Fibroblast of lung (primary cell): Measurements from ENCODE around the gene MTIF3. TPM values are rescaled to one million over a fixed set of nuclear protein-coding genes. Genes with fewer than 3 reads are reported as not detected.

ENCODE experiments used
- DNase-seq, 2 donors: peaks; one replicate each; pipeline versions ENCODE4 v3.0.0 to v3.0.0-alpha.2; 2010; ENCODE audit warnings: low read depth in 2 of 2
- H2AFZ ChIP-seq: 2 replicates; pipeline ENCODE4 v1.5.1; 2012; ENCODE audit warnings: low read length, control low read depth, inconsistent platforms
- H3K27ac ChIP-seq: 2 replicates; pipeline ENCODE4 v1.5.1; 2011; ENCODE audit warnings: low read length, control low read depth; ENCODE audit not compliant: insufficient read depth
- H3K27me3 ChIP-seq: 2 replicates; pipeline ENCODE4 v1.5.1; 2011; ENCODE audit warnings: mild to moderate bottlenecking, low read length; ENCODE audit not compliant: control insufficient read depth, insufficient read depth
- H3K36me3 ChIP-seq: 2 replicates; pipeline ENCODE4 v1.5.1; 2011; ENCODE audit warnings: low read length; ENCODE audit not compliant: control insufficient read depth, insufficient read depth
- H3K4me1 ChIP-seq: 2 replicates; pipeline ENCODE4 v1.5.1; 2011; ENCODE audit warnings: low read length; ENCODE audit not compliant: control insufficient read depth, insufficient read depth; ENCODE audit errors: extremely low read depth
- H3K4me2 ChIP-seq: 2 replicates; pipeline ENCODE4 v1.5.1; 2011; ENCODE audit warnings: low read length, control low read depth; ENCODE audit not compliant: insufficient read depth; ENCODE audit errors: extremely low read depth
- H3K4me3 ChIP-seq, 4 experiments: fragments of 200-600 bp in 1 of 4; sonication (generic) in 1 of 4; replicated peaks in 1 of 4; 2 replicates each; pipeline ENCODE4 v1.5.1; 2011 to 2016; ENCODE audit warnings: low read length in 4 of 4, low read depth in 3 of 4, mild to moderate bottlenecking in 3 of 4, control low read depth in 2 of 4, inconsistent platforms in 1 of 4, mixed read lengths in 1 of 4; ENCODE audit not compliant: insufficient read depth in 1 of 4; ENCODE audit errors: control extremely low read depth in 1 of 4
- H3K79me2 ChIP-seq: 2 replicates; pipeline ENCODE4 v1.5.1; 2012; ENCODE audit warnings: mild to moderate bottlenecking, low read length, inconsistent platforms; ENCODE audit not compliant: control insufficient read depth, insufficient read depth
- H3K9ac ChIP-seq: 2 replicates; pipeline ENCODE4 v1.5.1; 2011; ENCODE audit warnings: mild to moderate bottlenecking, low read length, control low read depth; ENCODE audit not compliant: insufficient read depth
- H3K9me3 ChIP-seq: 2 replicates; pipeline ENCODE4 v1.5.1; 2012; ENCODE audit warnings: low read depth, low read length; ENCODE audit not compliant: control insufficient read depth, insufficient read depth
- H4K20me1 ChIP-seq: 2 replicates; pipeline ENCODE4 v1.5.1; 2011; ENCODE audit warnings: low read length; ENCODE audit not compliant: control insufficient read depth, insufficient read depth; ENCODE audit errors: extremely low read depth
- EZH2 ChIP-seq: IDR thresholded peaks from 2 replicates; pipeline ENCODE4 v1.5.1; 2012; ENCODE audit warnings: low read length, control low read depth, mild to moderate bottlenecking; ENCODE audit errors: missing control alignments
- polyA plus RNA-seq, 2 donors: library from polyadenylated mRNA; depleted of rRNA in 1 of 2; stranded (reverse) in 1 of 2; unstranded in 1 of 2; fragments of >200 nt; gene quantifications; 2 replicates each; pipeline ENCODE4 v1.2.1, GENCODE V29; 2011 to 2012; ENCODE audit warnings: missing spikeins in 1 of 2
- total RNA-seq: library from RNA; depleted of rRNA; stranded (reverse); fragments of >200 nt; gene quantifications from 2 replicates; pipeline ENCODE4 v1.2.1, GENCODE V29; 2014
- TF ChIP-seq, protein P1 (sequence below), 2 donors: IDR thresholded peaks in 1 of 2; conservative IDR thresholded peaks in 1 of 2; 1 replicate in 1 of 2; 2 replicates in 1 of 2; pipeline ENCODE4 v1.5.1; 2011 to 2012; ENCODE audit warnings: low read length in 2 of 2, control low read depth in 1 of 2, inconsistent platforms in 1 of 2, low read depth in 1 of 2, mild to moderate bottlenecking in 1 of 2

MTIF3 gene
- total and polyA plus RNA-seq, 2 donors (not counting 1 experiment from before 2014, with no cell fraction given) = 90.0 to 92.3 TPM

DNA sequence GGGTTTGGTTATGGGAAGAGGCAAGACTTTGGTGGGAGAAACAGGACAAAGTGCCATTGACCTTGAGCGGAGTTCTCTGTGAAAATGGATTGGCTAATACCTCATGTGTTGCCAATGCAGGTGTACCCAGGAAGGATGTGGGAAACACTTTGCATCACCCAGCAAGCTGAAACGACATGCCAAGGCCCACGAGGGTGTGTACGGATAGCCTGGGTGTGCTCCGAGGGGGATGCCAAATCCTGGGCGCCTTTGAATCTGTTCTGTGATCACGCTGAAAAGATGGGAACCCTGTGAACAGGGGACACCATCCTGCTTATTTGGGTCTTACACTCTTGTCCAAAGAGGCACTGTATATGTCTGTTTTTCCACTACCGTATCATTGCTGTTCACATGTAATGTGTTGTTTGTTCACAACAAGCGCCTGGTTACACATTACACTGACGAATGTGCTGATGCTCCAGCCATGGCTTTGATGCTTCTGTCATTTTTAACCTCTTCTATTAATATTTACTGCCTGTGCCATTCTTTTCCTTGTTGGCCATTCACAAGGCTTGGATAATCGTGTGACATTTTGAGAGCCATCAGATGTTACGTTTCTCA lies 17.7 kb downstream of the MTIF3 start:
- Histone ChIP-seq H3K36me3 (peaks cover 19% of the 10 kb centered on the region), H4K20me1 (no peaks in the 10 kb centered on the region), H3K4me3 (no peak overlapping the region), H3K4me2 (no peak overlapping the region), H3K79me2 (no peaks in the 10 kb centered on the region), H3K4me1 (no peaks in the 10 kb centered on the region), H2AFZ (no peak overlapping the region), H3K27ac (no peak overlapping the region), H3K9ac (no peak overlapping the region), H3K9me3 (no peaks in the 10 kb centered on the region), H3K27me3 (no peaks in the 10 kb centered on the region)
- TF ChIP-seq EZH2 = no peak
- TF ChIP-seq, protein P1, sequence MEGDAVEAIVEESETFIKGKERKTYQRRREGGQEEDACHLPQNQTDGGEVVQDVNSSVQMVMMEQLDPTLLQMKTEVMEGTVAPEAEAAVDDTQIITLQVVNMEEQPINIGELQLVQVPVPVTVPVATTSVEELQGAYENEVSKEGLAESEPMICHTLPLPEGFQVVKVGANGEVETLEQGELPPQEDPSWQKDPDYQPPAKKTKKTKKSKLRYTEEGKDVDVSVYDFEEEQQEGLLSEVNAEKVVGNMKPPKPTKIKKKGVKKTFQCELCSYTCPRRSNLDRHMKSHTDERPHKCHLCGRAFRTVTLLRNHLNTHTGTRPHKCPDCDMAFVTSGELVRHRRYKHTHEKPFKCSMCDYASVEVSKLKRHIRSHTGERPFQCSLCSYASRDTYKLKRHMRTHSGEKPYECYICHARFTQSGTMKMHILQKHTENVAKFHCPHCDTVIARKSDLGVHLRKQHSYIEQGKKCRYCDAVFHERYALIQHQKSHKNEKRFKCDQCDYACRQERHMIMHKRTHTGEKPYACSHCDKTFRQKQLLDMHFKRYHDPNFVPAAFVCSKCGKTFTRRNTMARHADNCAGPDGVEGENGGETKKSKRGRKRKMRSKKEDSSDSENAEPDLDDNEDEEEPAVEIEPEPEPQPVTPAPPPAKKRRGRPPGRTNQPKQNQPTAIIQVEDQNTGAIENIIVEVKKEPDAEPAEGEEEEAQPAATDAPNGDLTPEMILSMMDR (conservative IDR thresholded peaks at IDR 0.05 in 1 of 2, IDR thresholded peaks at IDR 0.05 in 1 of 2; ENCODE audit: low read depth in 1 of 2, low read length in 2 of 2) = no peak
- DNase-seq = no peak

DNA sequence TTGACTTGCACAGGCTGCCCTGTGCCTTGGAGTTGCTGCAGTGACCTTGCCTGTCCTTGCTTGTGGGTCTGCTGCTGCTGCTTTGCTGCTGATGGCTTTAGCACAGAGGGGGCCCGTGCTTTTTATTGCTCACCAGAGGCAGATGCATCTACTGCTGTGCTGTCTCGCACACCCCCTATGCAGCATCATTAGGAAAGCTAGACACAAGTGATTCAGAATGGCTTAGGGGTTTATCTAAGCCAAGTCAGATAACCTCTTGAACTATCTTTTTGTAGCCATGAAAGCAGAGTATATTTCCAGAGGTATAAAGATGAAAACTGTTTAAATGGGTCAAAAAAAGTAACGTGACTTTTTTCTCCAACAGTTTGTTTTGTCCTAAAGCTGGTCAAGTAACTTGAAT lies 18.2 kb downstream of the MTIF3 start:
- Histone ChIP-seq H3K79me2 (no peaks in the 10 kb centered on the region), H3K9me3 (no peaks in the 10 kb centered on the region), H3K27me3 (no peaks in the 10 kb centered on the region), H3K4me3 (no peak overlapping the region), H4K20me1 (no peaks in the 10 kb centered on the region), H3K9ac (no peak overlapping the region), H3K4me1 (no peaks in the 10 kb centered on the region), H2AFZ (no peak overlapping the region), H3K4me2 (no peak overlapping the region), H3K36me3 (peaks cover 19% of the 10 kb centered on the region), H3K27ac (no peak overlapping the region)
- no peak for DNase-seq
- no peak for TF ChIP-seq EZH2
- TF ChIP-seq, protein P1 (conservative IDR thresholded peaks at IDR 0.05 in 1 of 2, IDR thresholded peaks at IDR 0.05 in 1 of 2; ENCODE audit: low read depth in 1 of 2, low read length in 2 of 2) = no peak

DNA sequence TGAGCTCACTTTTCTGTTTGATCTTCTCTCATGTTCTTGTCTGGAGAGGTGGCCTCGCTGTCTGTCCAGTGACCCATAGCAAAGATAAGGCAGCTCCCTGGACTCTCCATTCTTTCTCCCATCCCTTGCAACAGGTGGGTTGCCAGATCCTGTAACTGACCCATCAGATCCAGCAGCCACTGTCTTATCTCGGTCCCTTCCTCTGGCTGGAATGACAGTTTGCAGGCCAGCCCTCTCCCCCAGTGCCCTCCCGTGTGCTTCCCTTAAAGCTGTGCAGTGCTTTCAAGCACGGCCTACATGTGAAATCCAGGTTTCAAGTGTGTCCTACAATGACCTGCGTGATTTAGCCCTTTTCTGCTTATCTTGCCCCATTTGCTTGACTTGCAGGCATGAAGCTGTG lies 22.2 kb downstream of the MTIF3 start:
- H3K4me2 ChIP-seq = no peak overlapping the region
- H3K9ac ChIP-seq = no peak overlapping the region
- no peak overlapping the region for H2AFZ ChIP-seq
- peaks cover 11% of the 10 kb centered on the region for H3K36me3 ChIP-seq
- H3K4me1 ChIP-seq = peaks cover 10% of the 10 kb centered on the region
- no peak overlapping the region for H3K27ac ChIP-seq
- no peaks in the 10 kb centered on the region for H3K9me3 ChIP-seq
- peaks cover 22% of the 10 kb centered on the region for H3K79me2 ChIP-seq
- H3K4me3 ChIP-seq = no peak overlapping the region
- TF ChIP-seq, protein P1 (conservative IDR thresholded peaks at IDR 0.05 in 1 of 2, IDR thresholded peaks at IDR 0.05 in 1 of 2; ENCODE audit: low read depth in 1 of 2, low read length in 2 of 2) = no peak
- no peak for TF ChIP-seq EZH2
- no peaks in the 10 kb centered on the region for H3K27me3 ChIP-seq
- no peak for DNase-seq
- no peaks in the 10 kb centered on the region for H4K20me1 ChIP-seq
